Measurements from ENCODE around the gene DNAJC18. TPM values are rescaled to one million over a fixed set of nuclear protein-coding genes. Genes with fewer than 3 reads are reported as not detected.

Gene DNAJC18
- total and polyA plus RNA-seq, 2 of the 8 experiments (the other 6 are each of a cell fraction or from before 2014, with no cell fraction given): 7.8 to 29.2 TPM

DNA sequence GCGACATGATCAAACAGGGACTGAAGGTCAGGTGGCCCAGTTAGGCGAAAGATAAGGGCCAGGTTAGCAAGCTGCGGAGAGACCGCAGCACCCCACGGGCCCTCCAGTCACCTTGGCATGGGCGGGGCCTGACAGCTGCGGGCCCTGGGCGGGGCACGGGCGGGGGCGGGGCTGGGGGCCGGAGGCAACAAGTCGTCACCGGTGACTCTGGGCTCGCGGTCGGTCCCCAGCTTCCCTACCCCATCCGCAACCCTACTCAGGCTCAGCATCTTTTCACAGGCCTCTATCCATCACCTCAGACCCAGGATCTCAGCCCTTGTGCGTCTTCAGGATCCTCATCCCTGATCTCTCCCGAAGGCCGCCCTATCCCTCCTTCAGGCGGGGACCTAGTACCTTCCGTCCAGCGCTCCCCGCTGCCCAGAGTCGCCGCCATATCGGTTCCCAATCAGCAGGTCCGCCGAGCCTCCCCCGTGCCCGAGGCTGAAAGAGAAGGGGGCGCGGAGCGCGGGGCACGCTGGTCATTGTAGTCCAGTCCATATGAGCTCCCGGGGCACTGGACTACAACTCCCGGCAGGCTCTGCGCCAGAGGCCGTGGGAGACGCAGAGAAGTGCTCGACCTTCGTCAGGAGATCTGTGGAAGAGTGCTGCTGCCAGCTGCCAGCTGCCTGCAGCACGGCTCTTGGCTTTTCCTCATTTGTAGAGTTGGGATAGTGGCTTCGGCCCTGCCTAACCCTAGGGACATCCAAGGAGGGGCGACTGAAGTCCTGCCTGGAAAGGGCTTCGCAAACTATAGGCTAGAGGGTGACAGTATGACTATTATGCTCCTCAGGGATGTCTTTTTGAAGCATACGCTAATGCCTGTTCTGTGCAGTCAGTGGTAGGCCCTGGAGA is at the start of gene DNAJC18 (continued):
- no peak for TF ChIP-seq CEBPB (IDR thresholded peaks at IDR 0.05; ENCODE audit: low read depth, low read length)
- no peak for TF ChIP-seq KDM1A (IDR thresholded peaks at IDR 0.05; ENCODE audit: borderline replicate concordance, low read length)
- TF ChIP-seq JUND (IDR thresholded peaks at IDR 0.05; ENCODE audit: low read length): no peak; the same call in 1 of the 2 replicates
- TF ChIP-seq BRCA1 (IDR thresholded peaks at IDR 0.05; ENCODE audit: low read depth, low read length): no peak
- peak; percentile 91 for TF ChIP-seq TBP (IDR thresholded peaks at IDR 0.05; ENCODE audit: low read depth, low read length)
- peak; percentile 81 for TF ChIP-seq SIX5 (IDR thresholded peaks at IDR 0.05; ENCODE audit: low read depth, low read length)
- TF ChIP-seq RFX5 (IDR thresholded peaks at IDR 0.05; ENCODE audit: borderline replicate concordance, low read depth, low read length): no peak
- peak; percentile 16 to 79; a peak in 2 of 4 replicates for TF ChIP-seq SIN3A (conservative IDR thresholded peaks at IDR 0.05 in 1 of 2, IDR thresholded peaks at IDR 0.05 in 1 of 2; ENCODE audit: low read depth in 1 of 2, low read length in 2 of 2)
- TF ChIP-seq SRF (IDR thresholded peaks at IDR 0.05; ENCODE audit: low read depth, low read length): no peak
- TF ChIP-seq EGR1 (IDR thresholded peaks at IDR 0.05; ENCODE audit: borderline replicate concordance, low read depth, low read length): 0 out of 2 replicates have a peak, but pooled peaks have one; percentile 65
- TF ChIP-seq RAD21 (IDR thresholded peaks at IDR 0.05 in 1 of 2, conservative IDR thresholded peaks at IDR 0.05 in 1 of 2; ENCODE audit: low read depth in 2 of 2, low read length in 2 of 2): peak in 1 of 2 experiments; percentile 1; a peak in 1 of 4 replicates
- no peak for TF ChIP-seq KDM5A (IDR thresholded peaks at IDR 0.05; ENCODE audit: low read length)
- no peak for TF ChIP-seq POU5F1 (IDR thresholded peaks at IDR 0.05; ENCODE audit: low read depth, low read length)
- TF ChIP-seq BACH1 (IDR thresholded peaks at IDR 0.05; ENCODE audit: low read length): no peak
- TF ChIP-seq BCL11A (IDR thresholded peaks at IDR 0.05; ENCODE audit: low read depth in 2 of 2, low read length in 2 of 2): no peak
- peak; percentile 50 for TF ChIP-seq CREB1 (IDR thresholded peaks at IDR 0.05)
- peak; percentile 86 to 87 for TF ChIP-seq POLR2A (IDR thresholded peaks at IDR 0.05; ENCODE audit: control extremely low read depth in 1 of 2, low read depth in 2 of 2, low read length in 2 of 2)
- TF ChIP-seq, protein P1, sequence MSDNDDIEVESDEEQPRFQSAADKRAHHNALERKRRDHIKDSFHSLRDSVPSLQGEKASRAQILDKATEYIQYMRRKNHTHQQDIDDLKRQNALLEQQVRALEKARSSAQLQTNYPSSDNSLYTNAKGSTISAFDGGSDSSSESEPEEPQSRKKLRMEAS (IDR thresholded peaks at IDR 0.05): peak; percentile 18; the same call in 1 of the 2 replicates
- TF ChIP-seq, protein P2, sequence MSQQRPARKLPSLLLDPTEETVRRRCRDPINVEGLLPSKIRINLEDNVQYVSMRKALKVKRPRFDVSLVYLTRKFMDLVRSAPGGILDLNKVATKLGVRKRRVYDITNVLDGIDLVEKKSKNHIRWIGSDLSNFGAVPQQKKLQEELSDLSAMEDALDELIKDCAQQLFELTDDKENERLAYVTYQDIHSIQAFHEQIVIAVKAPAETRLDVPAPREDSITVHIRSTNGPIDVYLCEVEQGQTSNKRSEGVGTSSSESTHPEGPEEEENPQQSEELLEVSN (IDR thresholded peaks at IDR 0.05): no peak; the same call in 1 of the 2 replicates
- no peak for TF ChIP-seq RXRA (IDR thresholded peaks at IDR 0.05; ENCODE audit: insufficient read depth, low read depth, low read length)
- TF ChIP-seq FOSL1 (IDR thresholded peaks at IDR 0.05; ENCODE audit: insufficient read depth, low read depth, low read length): no peak
- TF ChIP-seq, protein P3, sequence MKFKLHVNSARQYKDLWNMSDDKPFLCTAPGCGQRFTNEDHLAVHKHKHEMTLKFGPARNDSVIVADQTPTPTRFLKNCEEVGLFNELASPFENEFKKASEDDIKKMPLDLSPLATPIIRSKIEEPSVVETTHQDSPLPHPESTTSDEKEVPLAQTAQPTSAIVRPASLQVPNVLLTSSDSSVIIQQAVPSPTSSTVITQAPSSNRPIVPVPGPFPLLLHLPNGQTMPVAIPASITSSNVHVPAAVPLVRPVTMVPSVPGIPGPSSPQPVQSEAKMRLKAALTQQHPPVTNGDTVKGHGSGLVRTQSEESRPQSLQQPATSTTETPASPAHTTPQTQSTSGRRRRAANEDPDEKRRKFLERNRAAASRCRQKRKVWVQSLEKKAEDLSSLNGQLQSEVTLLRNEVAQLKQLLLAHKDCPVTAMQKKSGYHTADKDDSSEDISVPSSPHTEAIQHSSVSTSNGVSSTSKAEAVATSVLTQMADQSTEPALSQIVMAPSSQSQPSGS (IDR thresholded peaks at IDR 0.05; ENCODE audit: low read length): peak; percentile 55; the same call in 1 of the 2 replicates
